ENCODE data around the gene LRFN5. TPM values are rescaled to one million over a fixed set of nuclear protein-coding genes. Genes with fewer than 3 reads are reported as not detected.

Gene LRFN5
- total and polyA plus RNA-seq, 2 of the 13 experiments (the other 11 are each of a cell fraction or from before 2014, with no cell fraction given), result not detected

DNA sequence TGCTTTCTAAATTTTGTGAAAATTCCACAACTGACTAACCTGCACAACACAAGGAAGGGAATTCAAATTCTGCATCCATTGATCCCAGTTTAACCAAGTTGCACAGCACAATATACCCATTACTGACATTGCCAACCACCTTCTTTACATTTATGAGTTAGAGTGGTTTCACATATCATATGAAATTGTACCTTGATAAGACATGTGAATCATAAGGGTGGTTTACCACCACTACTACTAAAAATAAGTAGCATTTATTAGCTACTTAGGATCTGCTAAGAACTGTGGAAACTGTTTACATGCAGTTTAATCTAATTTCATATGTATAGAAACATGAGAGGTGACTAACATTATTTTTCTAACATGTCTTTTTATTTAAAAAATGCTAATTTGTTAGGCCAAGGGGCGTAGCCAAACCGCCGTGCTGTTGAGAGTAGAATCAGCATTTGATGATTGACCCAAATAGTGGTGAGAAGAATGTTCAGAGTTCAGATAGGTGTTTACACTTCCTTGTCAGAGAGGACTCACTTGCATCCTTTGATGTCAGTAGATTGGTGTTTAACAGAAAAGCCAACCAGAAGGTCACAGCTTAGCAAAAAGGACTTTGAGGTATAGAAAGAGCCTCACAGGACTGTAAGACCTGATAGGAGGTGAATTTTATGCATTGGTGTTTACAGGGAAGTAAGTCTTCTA is 56.2 kb downstream of the LRFN5 start (continued):
- TF ChIP-seq MED1 (CRISPR knock-in tag; IDR thresholded peaks at IDR 0.05) (peak; percentile 39; the same call in 1 of the 2 replicates), ZNF350 (CRISPR knock-in tag; IDR thresholded peaks at IDR 0.05; ENCODE audit: borderline replicate concordance, low read depth) (no peak), SRY (CRISPR knock-in tag; IDR thresholded peaks at IDR 0.05) (no peak), HDAC1 (CRISPR knock-in tag; IDR thresholded peaks at IDR 0.05) (peak; percentile 24; the same call in 1 of the 2 replicates), THRA (CRISPR knock-in tag; IDR thresholded peaks at IDR 0.05; ENCODE audit: borderline replicate concordance) (peak; percentile 51; the same call in 1 of the 2 replicates), ZNF446 (CRISPR knock-in tag; IDR thresholded peaks at IDR 0.05) (no peak), ZNF776 (CRISPR knock-in tag; IDR thresholded peaks at IDR 0.05) (no peak), ZFX (CRISPR knock-in tag; IDR thresholded peaks at IDR 0.05; ENCODE audit: low read depth) (no peak), ZSCAN30 (CRISPR knock-in tag; IDR thresholded peaks at IDR 0.05) (no peak), ZSCAN31 (CRISPR knock-in tag; IDR thresholded peaks at IDR 0.05; ENCODE audit: low read depth) (no peak), MTA3 (CRISPR knock-in tag; IDR thresholded peaks at IDR 0.05) (no peak), ZFP41 (CRISPR knock-in tag; IDR thresholded peaks at IDR 0.05; ENCODE audit: borderline replicate concordance) (no peak), ZNF484 (CRISPR knock-in tag; IDR thresholded peaks at IDR 0.05; ENCODE audit: borderline replicate concordance, low read depth) (no peak), ZBTB20 (CRISPR knock-in tag; IDR thresholded peaks at IDR 0.05; ENCODE audit: borderline replicate concordance, low read depth) (peak; percentile 77; the same call in 1 of the 2 replicates), KAT8 (CRISPR knock-in tag; IDR thresholded peaks at IDR 0.05) (no peak), SKI (IDR thresholded peaks at IDR 0.05; ENCODE audit: partially characterized antibody) (no peak), ZNF615 (CRISPR knock-in tag; IDR thresholded peaks at IDR 0.05; ENCODE audit: borderline replicate concordance) (no peak), ZNF713 (CRISPR knock-in tag; IDR thresholded peaks at IDR 0.05) (no peak), CBFB (CRISPR knock-in tag; IDR thresholded peaks at IDR 0.05) (no peak), LCORL (IDR thresholded peaks at IDR 0.05) (0 out of 2 replicates have a peak, but pooled peaks have one; percentile 13), LCORL (CRISPR knock-in tag; IDR thresholded peaks at IDR 0.05) (peak; percentile 74), SRSF9 (IDR thresholded peaks at IDR 0.05; ENCODE audit: borderline replicate concordance, insufficient read depth, low read depth, low read length, poor library complexity, severe bottlenecking) (no peak), MIER2 (CRISPR knock-in tag; IDR thresholded peaks at IDR 0.05) (no peak; the same call in 1 of the 2 replicates), SAP130 (CRISPR knock-in tag; IDR thresholded peaks at IDR 0.05; ENCODE audit: low read depth) (peak; percentile 38)
- TF ChIP-seq, protein P1, sequence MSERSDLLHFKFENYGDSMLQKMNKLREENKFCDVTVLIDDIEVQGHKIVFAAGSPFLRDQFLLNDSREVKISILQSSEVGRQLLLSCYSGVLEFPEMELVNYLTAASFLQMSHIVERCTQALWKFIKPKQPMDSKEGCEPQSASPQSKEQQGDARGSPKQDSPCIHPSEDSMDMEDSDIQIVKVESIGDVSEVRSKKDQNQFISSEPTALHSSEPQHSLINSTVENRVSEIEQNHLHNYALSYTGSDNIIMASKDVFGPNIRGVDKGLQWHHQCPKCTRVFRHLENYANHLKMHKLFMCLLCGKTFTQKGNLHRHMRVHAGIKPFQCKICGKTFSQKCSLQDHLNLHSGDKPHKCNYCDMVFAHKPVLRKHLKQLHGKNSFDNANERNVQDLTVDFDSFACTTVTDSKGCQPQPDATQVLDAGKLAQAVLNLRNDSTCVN (CRISPR knock-in tag; IDR thresholded peaks at IDR 0.05; ENCODE audit: borderline replicate concordance), result no peak
- TF ChIP-seq, protein P2, sequence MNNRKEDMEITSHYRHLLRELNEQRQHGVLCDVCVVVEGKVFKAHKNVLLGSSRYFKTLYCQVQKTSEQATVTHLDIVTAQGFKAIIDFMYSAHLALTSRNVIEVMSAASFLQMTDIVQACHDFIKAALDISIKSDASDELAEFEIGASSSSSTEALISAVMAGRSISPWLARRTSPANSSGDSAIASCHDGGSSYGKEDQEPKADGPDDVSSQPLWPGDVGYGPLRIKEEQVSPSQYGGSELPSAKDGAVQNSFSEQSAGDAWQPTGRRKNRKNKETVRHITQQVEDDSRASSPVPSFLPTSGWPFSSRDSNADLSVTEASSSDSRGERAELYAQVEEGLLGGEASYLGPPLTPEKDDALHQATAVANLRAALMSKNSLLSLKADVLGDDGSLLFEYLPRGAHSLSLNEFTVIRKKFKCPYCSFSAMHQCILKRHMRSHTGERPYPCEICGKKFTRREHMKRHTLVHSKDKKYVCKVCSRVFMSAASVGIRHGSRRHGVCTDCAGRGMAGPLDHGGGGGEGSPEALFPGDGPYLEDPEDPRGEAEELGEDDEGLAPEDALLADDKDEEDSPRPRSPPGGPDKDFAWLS (CRISPR knock-in tag; IDR thresholded peaks at IDR 0.05; ENCODE audit: borderline replicate concordance), result no peak

Data from HepG2 (cell line).